ENCODE measurements around the gene NAB2.
"Not testable (repeated sequence)": the region's sequence is repeated elsewhere in the genome, so short reads cannot be mapped to it uniquely, and the experiment has no call there.

The NAB2 gene

GRCh38 chr12:57112492-57113294 lies 23.8 kb downstream of the NAB2 start:
- no peak for DNase-seq

- no peak for DNase-seq
Measured at GRCh38 chr12:57116580-57117281, 27.8 kb downstream of the NAB2 start.

- DNase-seq: no peak
Measured at GRCh38 chr12:57118711-57119271, 29.9 kb downstream of the NAB2 start.

GRCh38 chr12:57119294-57120085 lies 30.6 kb downstream of the NAB2 start:
- DNase-seq: no peak

GRCh38 chr12:57120718-57121117 lies 31.8 kb downstream of the NAB2 start:
- DNase-seq: not testable (repeated sequence)

GRCh38 chr12:57123813-57124212 lies 34.9 kb downstream of the NAB2 start:
- DNase-seq: no peak

GRCh38 chr12:57124261-57124877 lies 35.5 kb downstream of the NAB2 start:
- DNase-seq: peak in 4 of 5 experiments; percentile 50 to 77 (median 64)

- DNase-seq: no peak
Measured at GRCh38 chr12:57126061-57126460, 37.1 kb downstream of the NAB2 start.

GRCh38 chr12:57126561-57126960 lies 37.6 kb downstream of the NAB2 start:
- DNase-seq: no peak

GRCh38 chr12:57127101-57127725 lies 38.3 kb downstream of the NAB2 start:
- DNase-seq: peak in 3 of 5 experiments; percentile 17 to 45 (median 41)

- peak; percentile 54 to 89 (median 60) for DNase-seq
Measured at GRCh38 chr12:57127726-57128518, 39.0 kb downstream of the NAB2 start, which contains the start of gene LRP1. LRP1 (plus strand) TSS chr12:57128483; CDS start chr12:57128965, 482 bp downstream.

- DNase-seq: no peak
Measured at GRCh38 chr12:57128519-57129247, 39.8 kb downstream of the NAB2 start.

- no peak for DNase-seq
Measured at GRCh38 chr12:57129321-57129842, 40.5 kb downstream of the NAB2 start.

- no peak for DNase-seq
Measured at GRCh38 chr12:57129889-57130288, 41.0 kb downstream of the NAB2 start.

- no peak for DNase-seq
Measured at GRCh38 chr12:57130941-57131340, 42.0 kb downstream of the NAB2 start.

GRCh38 chr12:57131896-57132744 lies 43.2 kb downstream of the NAB2 start:
- DNase-seq: no peak

- no peak for DNase-seq
Measured at GRCh38 chr12:57133013-57133569, 44.2 kb downstream of the NAB2 start.

GRCh38 chr12:57133916-57134315 lies 45.0 kb downstream of the NAB2 start:
- DNase-seq: no peak

- no peak for DNase-seq
Measured at GRCh38 chr12:57134949-57135348, 46.0 kb downstream of the NAB2 start.

Measured in T-helper 2 cell (primary cell).